ELF-1 (cell line): Measurements from ENCODE around the gene DRD5.

Experiments used
- DNase-seq: peaks from one replicate; pipeline ENCODE4 v3.0.0-alpha.2; 2016; ENCODE audit warnings: low read depth, low spot score

DRD5 gene

DNA sequence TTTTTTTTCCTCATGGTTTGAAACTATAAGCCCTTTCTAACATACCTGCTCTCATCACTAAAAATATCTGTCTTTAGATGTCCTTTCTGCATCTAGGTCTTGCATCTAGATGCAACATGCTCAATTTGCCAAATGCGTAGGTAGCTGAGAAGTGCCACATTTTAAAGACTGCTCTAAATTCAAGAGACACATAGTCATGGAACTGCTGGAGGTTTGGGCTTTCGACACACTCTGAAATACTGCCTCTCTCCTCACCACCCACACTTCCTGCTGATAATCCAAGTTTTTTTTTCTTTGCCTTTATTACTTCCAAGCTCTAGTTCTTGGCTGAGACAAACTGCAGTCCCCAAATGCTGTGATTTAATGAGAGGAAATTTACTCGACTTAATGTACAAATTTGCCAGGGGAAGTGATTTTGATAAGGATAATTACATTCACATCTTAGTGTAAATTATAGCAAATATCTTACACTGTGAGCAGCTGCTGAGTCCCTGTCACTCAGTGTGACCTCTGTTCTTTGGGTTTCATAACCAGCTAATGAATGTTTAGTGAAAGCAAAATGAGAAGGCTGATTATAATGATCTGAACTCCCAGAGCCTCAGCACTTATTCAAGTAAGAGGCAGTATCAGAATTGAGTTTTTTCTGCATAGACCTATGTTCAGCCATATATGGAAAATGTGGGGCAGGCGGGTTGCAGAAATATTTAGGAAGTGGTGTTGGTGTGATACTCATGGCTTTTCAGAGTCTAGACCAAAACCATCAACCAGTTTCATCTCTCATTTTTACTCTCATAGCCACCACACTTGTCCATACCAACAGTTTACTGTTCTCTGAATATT, 31.3 kb downstream of the DRD5 start:
- DNase-seq = no peak

DNA sequence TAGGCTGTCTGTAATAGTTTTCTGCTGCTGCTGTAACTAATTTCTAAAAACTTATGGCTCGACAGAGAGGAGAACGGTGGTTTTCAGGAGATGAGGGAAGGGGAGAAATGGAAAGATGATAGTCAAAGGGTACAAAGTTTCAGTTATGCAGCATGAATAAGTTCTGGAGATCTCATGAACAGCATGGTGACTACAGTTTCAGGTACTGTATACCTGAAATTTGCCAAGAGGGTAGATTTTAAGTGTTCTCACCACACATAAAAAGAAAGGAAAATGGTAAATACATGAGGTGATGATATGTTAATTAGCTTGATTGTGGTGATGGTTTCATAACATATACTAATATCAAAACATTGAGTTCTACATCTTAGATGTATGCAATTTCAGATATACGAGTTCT, 34.9 kb downstream of the DRD5 start:
- no peak for DNase-seq

DNA sequence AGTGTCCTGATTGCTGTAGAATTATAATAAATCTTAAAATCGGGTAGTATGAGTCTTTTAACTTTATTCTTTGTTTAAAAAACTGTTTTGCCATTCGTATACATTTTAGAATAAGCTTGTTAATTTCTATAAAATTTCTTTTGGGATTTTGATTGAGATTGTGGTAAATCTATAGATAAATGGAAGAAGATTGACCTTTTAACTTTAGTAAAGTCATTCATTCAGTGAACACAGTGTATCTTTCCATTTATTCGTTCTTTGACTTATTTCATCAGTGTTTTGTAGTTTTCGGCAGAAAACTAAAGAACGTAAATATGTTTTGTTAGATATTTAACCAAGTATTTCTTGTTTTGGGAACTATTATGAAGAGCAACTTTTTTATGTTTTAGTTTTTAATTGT, 38.9 kb downstream of the DRD5 start:
- DNase-seq = no peak

DNA sequence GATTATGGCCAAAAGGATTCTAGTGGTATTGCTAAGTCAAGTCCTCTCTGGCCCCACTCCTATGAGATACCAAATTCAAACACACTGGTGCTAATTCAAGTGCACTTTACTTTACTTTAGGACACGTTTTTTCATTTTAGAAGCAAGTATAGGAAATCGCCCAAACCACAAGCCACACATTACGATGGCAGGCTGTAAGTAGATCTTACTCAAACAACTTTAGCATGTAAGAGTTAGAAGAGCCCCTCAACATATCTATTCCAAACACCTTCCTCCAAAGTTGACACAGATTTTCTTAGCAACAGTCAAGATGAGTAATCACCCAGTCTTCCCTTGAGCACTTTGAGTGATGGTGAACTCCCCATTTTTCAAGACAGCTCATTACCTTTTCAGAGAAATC, 43.6 kb downstream of the DRD5 start:
- DNase-seq = no peak

DNA sequence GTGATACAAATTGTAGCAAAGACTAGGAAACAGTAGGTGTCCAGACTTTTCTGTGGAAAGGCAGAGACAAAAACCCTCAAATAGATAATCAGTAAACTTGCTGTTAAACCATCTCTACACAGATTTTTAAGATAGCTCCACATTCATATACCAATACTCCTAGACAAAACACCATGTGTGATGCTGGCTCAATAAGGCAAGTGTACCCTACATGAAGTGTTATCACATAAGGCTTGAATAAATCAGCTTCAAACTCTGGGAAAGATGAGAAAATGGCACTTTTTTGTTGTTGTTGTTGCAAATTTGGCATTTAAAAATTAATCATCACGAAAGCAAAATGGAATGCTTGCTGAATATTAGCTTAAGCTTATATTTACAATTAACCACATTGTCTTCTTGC, 45.1 kb downstream of the DRD5 start:
- DNase-seq = no peak

DNA sequence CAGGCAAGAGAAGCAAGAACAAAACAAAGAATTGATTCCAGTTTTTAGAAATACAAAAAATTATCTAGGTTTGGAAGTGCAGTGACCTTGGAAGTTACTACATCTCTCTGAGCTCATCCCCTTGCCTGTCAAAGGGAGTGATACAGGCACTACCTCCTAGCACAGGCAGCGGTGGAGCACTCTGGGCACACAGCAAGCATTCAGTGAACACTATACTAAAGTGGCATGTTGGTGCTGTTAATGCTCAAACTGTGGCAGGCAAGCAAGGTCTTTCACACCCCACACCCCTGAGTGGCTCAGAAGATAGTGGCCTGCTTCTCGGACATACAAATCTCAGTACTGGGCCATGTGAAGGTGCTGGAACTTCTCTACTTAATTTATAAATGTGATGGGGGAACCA, 51.2 kb downstream of the DRD5 start:
- DNase-seq = no peak

DNA sequence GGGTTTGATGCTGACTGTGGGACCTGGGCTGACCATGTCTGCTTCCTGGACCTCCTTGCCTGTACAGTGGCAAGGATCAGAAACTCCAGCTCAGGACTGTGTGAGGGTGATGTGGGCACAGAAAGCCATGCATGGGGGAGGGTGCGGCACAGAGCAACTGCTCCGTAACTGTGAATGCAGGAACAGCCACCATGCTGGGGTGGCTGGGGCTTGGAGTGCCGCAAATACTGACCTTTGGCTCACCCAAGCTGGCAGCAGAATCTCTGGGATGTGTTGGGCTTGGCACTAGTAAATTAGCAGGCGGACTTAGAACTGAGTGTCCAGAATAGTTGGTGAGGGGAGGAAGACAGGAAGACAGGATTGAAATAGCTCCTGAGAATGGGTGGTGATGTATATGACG, 52.0 kb downstream of the DRD5 start:
- no peak for DNase-seq
